ENCODE results near the gene OVCH2.
"Not testable (repeated sequence)": the region's sequence is repeated elsewhere in the genome, so short reads cannot be mapped to it uniquely, and the experiment has no call there.

Gene OVCH2

GRCh38 chr11:7706377-7706776 lies at the start of gene OVCH2:
Gene OVCH2 (minus strand): TSS chr11:7706477. CDS start chr11:7706394, 83 bp downstream.
- no peak for DNase-seq

GRCh38 chr11:7749456-7749855 lies 43.2 kb upstream of the OVCH2 start:
- no peak for DNase-seq

- DNase-seq: not testable (repeated sequence)
These were observed 28.5 kb upstream of the OVCH2 start for GRCh38 chr11:7734767-7735166.

- DNase-seq: no peak
These were observed 8.5 kb upstream of the OVCH2 start for GRCh38 chr11:7714786-7715185.

- no peak for DNase-seq
These were observed 2.5 kb downstream of the OVCH2 start for GRCh38 chr11:7703740-7704139.

GRCh38 chr11:7696424-7696823 lies 9.9 kb downstream of the OVCH2 start:
- DNase-seq: no peak

GRCh38 chr11:7694235-7694634 lies 12.0 kb downstream of the OVCH2 start:
- DNase-seq: no peak

GRCh38 chr11:7692426-7692825 lies 13.9 kb downstream of the OVCH2 start:
- DNase-seq: no peak

GRCh38 chr11:7691759-7692350 lies 14.4 kb downstream of the OVCH2 start:
- DNase-seq: no peak

- DNase-seq: no peak
These were observed 15.6 kb downstream of the OVCH2 start for GRCh38 chr11:7690648-7691047.

GRCh38 chr11:7689239-7689638 lies 17.0 kb downstream of the OVCH2 start:
- no peak for DNase-seq

- no peak for DNase-seq
These were observed 17.9 kb downstream of the OVCH2 start for GRCh38 chr11:7688238-7688826.

- no peak for DNase-seq
These were observed 18.9 kb downstream of the OVCH2 start for GRCh38 chr11:7687386-7687785.

- no peak for DNase-seq
These were observed 19.5 kb downstream of the OVCH2 start for GRCh38 chr11:7686761-7687160.

GRCh38 chr11:7683571-7683970 lies 22.7 kb downstream of the OVCH2 start:
- DNase-seq: no peak

- DNase-seq: no peak
These were observed 28.5 kb downstream of the OVCH2 start for GRCh38 chr11:7677796-7678201.

GRCh38 chr11:7677071-7677470 lies 29.2 kb downstream of the OVCH2 start:
- DNase-seq: no peak

GRCh38 chr11:7675631-7676030 lies 30.6 kb downstream of the OVCH2 start:
- no peak for DNase-seq

GRCh38 chr11:7673724-7674434 lies 32.4 kb downstream of the OVCH2 start:
- DNase-seq: no peak

GRCh38 chr11:7672960-7673723 lies 33.1 kb downstream of the OVCH2 start, which contains the start of gene CYB5R2:
Gene CYB5R2 (minus strand): TSS chr11:7673500. CDS start chr11:7672825, 675 bp downstream.
- no peak for DNase-seq

GRCh38 chr11:7672276-7672959 lies 33.9 kb downstream of the OVCH2 start:
- no peak for DNase-seq

- DNase-seq: no peak
These were observed 34.7 kb downstream of the OVCH2 start for GRCh38 chr11:7671347-7672215.
